Effector memory CD8-positive, alpha-beta T cell (primary cell): ENCODE data around the gene RACK1.

Experiments used
- ATAC-seq: fragments of 150-1000 bp; cut with Tn5 transposase; replicated peaks from 2 replicates; pipeline ENCODE4 v1.10.0; 2021; ENCODE audit warnings: mild to moderate bottlenecking, moderate library complexity
- DNase-seq, 3 experiments: peaks; one replicate each; pipeline ENCODE4 v3.0.0; 2021
- H3K27ac Mint-ChIP-seq, 2 donors: one replicate each; pipeline ENCODE4 v1.8.0; 2022; ENCODE audit warnings: mild to moderate bottlenecking in 2 of 2, mixed read lengths in 2 of 2, moderate library complexity in 2 of 2
- H3K27me3 Mint-ChIP-seq, 2 donors: one replicate each; pipeline ENCODE4 v1.8.0; 2022; ENCODE audit warnings: mixed read lengths in 2 of 2
- H3K36me3 Mint-ChIP-seq: one replicate; pipeline ENCODE4 v1.8.0; 2022; ENCODE audit warnings: mild to moderate bottlenecking, moderate library complexity, mixed read lengths; ENCODE audit not compliant: insufficient read depth
- H3K4me1 Mint-ChIP-seq, 2 donors: one replicate each; pipeline ENCODE4 v1.8.0; 2022; ENCODE audit warnings: low read depth in 2 of 2, mixed read lengths in 2 of 2
- H3K4me3 Mint-ChIP-seq, 2 donors: one replicate each; pipeline ENCODE4 v1.8.0; 2022; ENCODE audit warnings: mild to moderate bottlenecking in 2 of 2, mixed read lengths in 2 of 2, moderate library complexity in 2 of 2
- H3K9me3 Mint-ChIP-seq, 2 donors: one replicate each; pipeline ENCODE4 v1.8.0; 2022; ENCODE audit warnings: mixed read lengths in 2 of 2

The RACK1 gene

DNA sequence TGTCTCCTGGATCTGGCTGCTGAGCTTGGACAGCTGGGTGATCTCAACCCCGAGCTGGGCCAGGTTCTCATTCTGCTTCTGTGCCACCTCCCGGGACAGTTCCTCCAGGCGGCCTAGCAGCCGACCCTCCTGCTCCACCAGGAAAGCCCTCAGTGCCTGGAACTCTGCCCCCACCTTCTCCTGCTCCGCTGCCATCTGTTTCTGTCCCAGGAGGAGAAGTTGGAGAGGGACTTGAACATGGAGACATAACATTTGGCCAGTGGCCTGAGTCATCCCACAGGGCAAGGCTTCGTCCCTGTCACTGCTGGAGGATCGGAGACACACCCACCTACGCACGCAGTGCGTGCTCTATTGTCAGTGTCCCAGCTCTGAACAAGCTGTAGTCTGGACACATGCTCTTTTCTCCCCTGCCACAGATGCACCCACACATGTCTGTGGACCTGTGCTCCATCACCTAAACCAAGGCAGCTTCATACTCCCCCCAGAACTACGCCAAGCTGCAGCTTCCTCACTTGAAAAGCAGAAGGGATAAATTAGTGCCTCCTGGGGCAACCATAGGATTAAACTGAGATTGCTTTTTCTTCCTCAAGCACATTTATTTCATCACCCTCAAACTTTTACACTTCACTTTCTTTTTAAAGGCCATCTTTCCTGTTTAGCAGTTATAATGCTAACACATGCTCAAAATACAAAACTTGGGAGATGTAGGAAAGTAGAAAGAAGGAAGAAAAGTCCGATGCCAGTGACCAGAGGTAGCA lies 43.6 kb downstream of the RACK1 start:
- peaks cover 3% of the 10 kb centered on the region for H3K36me3 Mint-ChIP-seq
- H3K4me3 Mint-ChIP-seq: no peak overlapping the region
- peaks cover 4 to 6% of the 10 kb centered on the region in 2 donors for H3K4me1 Mint-ChIP-seq
- no peaks in the 10 kb centered on the region for H3K27me3 Mint-ChIP-seq
- DNase-seq (no peak), ATAC-seq (no peak)
- H3K9me3 Mint-ChIP-seq: no peaks in the 10 kb centered on the region
- no peak overlapping the region for H3K27ac Mint-ChIP-seq

- Mint-ChIP-seq H3K36me3 (no peaks in the 10 kb centered on the region), H3K9me3 (no peaks in the 10 kb centered on the region), H3K4me3 (no peak overlapping the region), H3K27me3 (no peaks in the 10 kb centered on the region), H3K27ac (no peak overlapping the region), H3K4me1 (peaks cover 1 to 3% of the 10 kb centered on the region in 2 donors)
- no peak for ATAC-seq
- no peak for DNase-seq
These were observed 44.7 kb downstream of the RACK1 start for GRCh38 chr5:181198905-181199519.

GRCh38 chr5:181198106-181198685 lies 45.5 kb downstream of the RACK1 start:
- DNase-seq (no peak), ATAC-seq (no peak)
- Mint-ChIP-seq H3K27ac (no peak overlapping the region), H3K4me3 (no peak overlapping the region), H3K4me1 (no peaks in the 10 kb centered on the region), H3K36me3 (no peaks in the 10 kb centered on the region), H3K27me3 (no peaks in the 10 kb centered on the region), H3K9me3 (no peaks in the 10 kb centered on the region)

DNA sequence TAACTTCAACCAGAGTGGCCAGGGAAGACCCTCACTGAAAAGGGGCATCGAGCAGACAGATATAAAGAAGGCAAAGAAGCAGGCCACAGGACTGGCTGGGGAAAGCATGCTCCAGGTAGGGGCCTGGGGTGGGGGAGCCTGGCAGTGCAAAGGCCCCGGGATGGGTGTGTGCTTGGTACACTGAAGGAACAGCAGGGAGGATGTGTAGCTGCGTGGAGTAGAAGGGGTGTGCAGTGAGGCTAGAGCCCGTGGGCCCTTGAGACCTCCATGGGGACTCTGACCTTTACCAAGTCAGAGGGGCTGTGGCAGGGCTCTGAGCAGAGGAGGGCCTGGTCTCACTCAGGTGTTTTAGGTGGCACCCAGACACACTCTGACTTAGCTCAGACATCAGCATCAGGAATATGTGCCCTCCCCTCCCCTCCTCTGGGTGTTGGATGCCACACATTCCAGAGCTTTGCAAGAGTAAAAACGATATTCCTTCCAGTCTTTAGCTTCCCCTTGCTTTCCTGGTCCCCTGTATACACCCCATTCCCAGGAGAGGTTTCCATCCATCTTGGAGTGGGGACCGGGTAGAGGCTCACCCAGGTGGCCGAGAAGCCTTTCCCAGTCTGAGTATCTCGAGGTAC lies 46.3 kb downstream of the RACK1 start:
- Mint-ChIP-seq H3K9me3 (no peaks in the 10 kb centered on the region), H3K36me3 (peaks cover 6% of the 10 kb centered on the region), H3K4me1 (peaks cover 5 to 6% of the 10 kb centered on the region in 2 donors), H3K27me3 (no peaks in the 10 kb centered on the region), H3K4me3 (no peak overlapping the region), H3K27ac (no peak overlapping the region)
- DNase-seq (no peak), ATAC-seq (no peak)

DNA sequence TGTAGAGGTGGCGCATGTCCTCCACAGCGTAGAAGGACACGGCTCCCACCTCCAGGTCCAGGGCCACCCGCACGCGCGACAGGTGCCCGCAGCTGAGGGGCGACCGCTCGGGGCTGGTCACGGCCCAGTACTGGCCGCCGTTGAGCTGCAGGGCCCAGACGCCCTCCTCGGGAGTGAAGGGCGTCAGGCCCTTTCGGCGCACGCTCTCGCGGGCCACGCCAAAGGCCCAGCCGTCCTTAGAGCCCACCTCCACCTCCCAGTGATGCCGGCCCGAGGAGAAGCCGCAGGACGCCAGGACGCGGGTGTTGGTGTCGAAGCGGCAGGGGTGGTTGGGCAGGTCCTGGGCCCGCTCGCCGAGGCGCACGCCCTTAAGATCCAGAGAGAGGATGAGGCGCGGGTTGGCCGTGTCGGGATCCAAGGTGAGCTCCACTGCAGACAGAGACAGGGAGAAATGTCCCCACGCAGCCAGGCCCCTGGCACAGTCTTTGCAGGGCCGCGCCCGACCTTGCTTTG lies 48.4 kb downstream of the RACK1 start:
- Mint-ChIP-seq H3K36me3 (peaks cover 27% of the 10 kb centered on the region), H3K27ac (no peak overlapping the region), H3K4me1 (peaks cover 17 to 18% of the 10 kb centered on the region in 2 donors), H3K27me3 (peaks cover 0 to 7% of the 10 kb centered on the region in 2 donors), H3K4me3 (no peak overlapping the region), H3K9me3 (peaks cover 0 to 3% of the 10 kb centered on the region in 2 donors)
- no peak for ATAC-seq
- no peak for DNase-seq

DNA sequence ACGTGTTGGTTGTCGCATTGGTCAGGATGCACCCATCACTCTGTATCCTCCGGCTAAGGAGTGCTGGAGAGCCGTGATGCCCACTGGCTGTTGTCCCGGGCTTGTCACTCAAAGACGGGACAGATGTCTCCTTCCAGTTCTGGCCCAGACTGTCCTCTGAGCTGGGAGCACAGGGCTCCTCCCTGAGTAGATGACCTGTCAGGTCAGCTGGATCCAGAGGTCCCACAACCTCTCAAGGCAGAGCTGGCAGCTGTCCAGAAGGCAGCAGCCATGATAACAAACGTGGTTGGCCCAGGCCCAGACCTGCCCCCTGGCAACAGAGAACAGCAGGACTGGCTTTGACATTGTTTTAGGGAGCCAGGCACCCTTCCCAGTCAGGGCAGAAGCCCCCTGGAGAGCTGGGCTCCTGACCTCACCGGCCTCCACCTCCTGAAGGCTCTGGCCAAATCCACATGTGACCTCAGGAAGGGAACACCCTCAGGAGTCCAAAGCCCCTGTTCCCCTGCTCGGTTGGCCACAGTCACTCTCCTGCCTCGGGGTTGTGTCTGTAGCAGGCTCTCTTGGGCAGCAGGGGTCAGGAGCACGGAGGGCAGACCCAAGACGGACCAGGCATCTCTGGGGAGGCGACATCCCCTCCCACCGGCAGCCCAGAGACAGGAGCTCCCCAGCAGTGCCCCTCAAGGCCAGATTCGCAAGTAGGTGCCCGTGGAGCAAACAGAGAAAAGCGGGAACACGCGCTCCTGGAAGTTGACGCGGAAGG lies 49.0 kb downstream of the RACK1 start:
- Mint-ChIP-seq H3K36me3 (peaks cover 33% of the 10 kb centered on the region), H3K4me3 (no peak overlapping the region)
- no peak for DNase-seq

DNA sequence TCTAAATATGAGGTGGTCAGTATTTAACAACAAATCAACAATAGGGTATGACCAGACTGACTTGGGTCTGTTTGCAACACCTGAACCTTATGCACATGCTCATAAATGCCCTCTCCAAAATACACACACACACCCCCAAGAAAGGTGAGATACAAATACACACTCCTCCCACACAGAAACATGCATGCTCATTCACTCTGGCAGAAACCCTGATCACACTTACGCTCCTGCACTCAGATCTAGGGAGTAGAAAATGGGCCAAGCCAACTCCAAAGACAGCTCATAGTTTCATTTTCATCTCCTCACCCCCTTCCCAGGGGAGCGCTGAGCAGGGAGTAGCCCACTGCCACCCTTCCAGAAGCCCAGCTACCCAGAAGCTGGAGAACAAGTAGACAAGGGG lies 50.0 kb downstream of the RACK1 start:
- Mint-ChIP-seq H3K4me3 (no peak overlapping the region), H3K36me3 (peaks cover 44% of the 10 kb centered on the region), H3K4me1 (peaks cover 26 to 30% of the 10 kb centered on the region in 2 donors), H3K27ac (no peak overlapping the region), H3K9me3 (peaks cover 2 to 7% of the 10 kb centered on the region in 2 donors), H3K27me3 (peaks cover 0 to 10% of the 10 kb centered on the region in 2 donors)
- DNase-seq (no peak), ATAC-seq (no peak)

More for the DNA sequence above, 49.0 kb downstream of the RACK1 start:
- ATAC-seq: no peak
- Mint-ChIP-seq H3K27ac (no peak overlapping the region), H3K9me3 (peaks cover 0 to 3% of the 10 kb centered on the region in 2 donors), H3K27me3 (peaks cover 0 to 7% of the 10 kb centered on the region in 2 donors), H3K4me1 (peaks cover 20 to 24% of the 10 kb centered on the region in 2 donors)

GRCh38 chr5:181192337-181193046 lies 51.2 kb downstream of the RACK1 start:
- peaks cover 55% of the 10 kb centered on the region for H3K36me3 Mint-ChIP-seq
- ATAC-seq (no peak), DNase-seq (no peak)
- peaks cover 0 to 15% of the 10 kb centered on the region in 2 donors for H3K27me3 Mint-ChIP-seq
- peaks cover 7 to 11% of the 10 kb centered on the region in 2 donors for H3K9me3 Mint-ChIP-seq
- peaks cover 33 to 37% of the 10 kb centered on the region in 2 donors for H3K4me1 Mint-ChIP-seq
- H3K27ac Mint-ChIP-seq: peak overlapping the region; percentile 100
- H3K4me3 Mint-ChIP-seq: peak overlapping the region; percentile 97 to 99

DNA sequence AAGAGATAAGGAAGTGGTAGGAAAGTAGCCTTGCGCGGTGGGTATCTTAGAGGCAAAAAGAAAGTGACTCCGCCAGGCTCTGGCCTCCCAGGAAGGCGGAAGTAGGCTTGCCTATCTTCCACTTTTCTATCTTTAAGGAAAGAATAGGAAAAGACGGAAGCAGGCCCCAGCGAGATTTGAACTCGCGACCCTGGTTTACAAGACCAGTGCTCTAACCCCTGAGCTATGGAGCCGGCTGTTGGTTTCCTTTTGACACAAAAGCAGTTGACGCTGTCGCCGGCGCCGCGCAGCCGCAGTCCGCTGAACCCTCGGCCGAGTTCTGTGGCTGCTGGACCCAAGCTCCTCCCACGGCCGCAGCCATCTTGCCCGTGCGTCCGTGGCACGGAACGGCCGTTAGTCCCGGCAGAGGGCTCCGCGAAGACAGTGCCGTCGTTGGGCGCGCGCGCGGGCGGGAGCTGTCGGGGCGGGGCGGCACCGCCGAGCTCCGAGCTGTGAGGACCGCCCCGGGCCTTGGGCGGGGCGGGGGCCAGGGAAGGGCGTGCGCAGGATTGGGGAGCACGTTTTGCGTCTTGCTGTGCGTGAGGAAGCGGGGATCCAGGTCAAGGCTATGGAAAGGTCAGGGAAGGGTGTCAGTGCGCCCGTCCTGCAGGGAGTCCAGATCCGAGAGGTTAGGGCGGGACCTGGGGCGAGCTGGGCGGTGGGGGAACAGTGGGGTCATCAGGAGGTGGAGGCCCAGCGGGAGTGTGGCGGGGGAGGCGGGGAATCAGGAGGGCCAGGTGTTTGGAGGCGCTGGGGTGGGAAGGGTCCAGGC lies 52.0 kb downstream of the RACK1 start:
- ATAC-seq (peak; percentile 66), DNase-seq (peak; percentile 95 to 99 (median 99))
- peak overlapping the region; percentile 100 for H3K27ac Mint-ChIP-seq
- H3K36me3 Mint-ChIP-seq: peaks cover 63% of the 10 kb centered on the region
- H3K27me3 Mint-ChIP-seq: peaks cover 0 to 15% of the 10 kb centered on the region in 2 donors
- peaks cover 33 to 39% of the 10 kb centered on the region in 2 donors for H3K4me1 Mint-ChIP-seq
- peaks cover 7 to 11% of the 10 kb centered on the region in 2 donors for H3K9me3 Mint-ChIP-seq
- H3K4me3 Mint-ChIP-seq: peak overlapping the region; percentile 97 to 99

DNA sequence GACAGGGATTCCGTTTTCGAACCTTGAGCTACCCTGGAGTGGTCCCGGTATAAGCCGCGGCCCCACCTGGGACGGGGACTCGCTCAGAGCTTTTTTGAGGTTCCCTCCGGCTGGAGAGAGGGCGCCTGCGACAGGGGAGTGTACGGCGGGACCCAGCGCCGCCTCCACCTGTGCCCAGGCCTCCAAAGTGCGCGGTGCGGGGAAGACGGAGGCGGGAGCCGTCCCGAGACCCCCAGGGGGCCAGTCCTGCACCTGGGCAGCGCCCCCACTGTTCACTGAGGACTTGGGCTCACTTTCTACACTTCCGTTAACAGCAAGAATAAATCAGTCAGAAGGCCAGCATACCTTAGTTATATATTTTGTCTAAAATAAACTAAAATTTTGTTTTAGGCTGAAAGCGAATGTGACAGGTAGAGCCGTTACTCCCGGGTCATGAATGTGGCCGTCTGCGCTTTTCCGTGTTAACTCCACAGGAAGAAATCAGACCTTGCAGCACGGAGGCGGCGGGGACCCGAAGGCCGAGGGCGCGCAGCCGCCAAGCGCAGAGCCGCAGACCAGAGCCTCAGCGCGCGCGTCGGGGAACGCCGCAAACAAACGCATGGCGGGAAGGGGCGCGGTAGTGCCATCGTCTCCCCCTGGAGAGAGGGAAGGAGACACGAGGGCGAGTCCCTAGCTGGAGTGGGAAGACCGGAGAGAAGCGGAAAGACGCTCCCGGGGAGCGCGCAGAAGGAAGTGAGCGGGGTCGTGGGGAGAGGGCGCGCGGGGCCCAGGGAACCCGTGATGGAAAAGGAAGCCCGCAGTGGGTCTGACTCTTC lies 52.8 kb downstream of the RACK1 start:
- Mint-ChIP-seq H3K4me3 (peak overlapping the region; percentile 97 to 99), H3K36me3 (peaks cover 67% of the 10 kb centered on the region), H3K4me1 (peaks cover 33 to 39% of the 10 kb centered on the region in 2 donors), H3K27ac (peak overlapping the region; percentile 100), H3K27me3 (peaks cover 0 to 15% of the 10 kb centered on the region in 2 donors), H3K9me3 (peaks cover 7 to 11% of the 10 kb centered on the region in 2 donors)
- DNase-seq (peak in 2 of 3 experiments; percentile 25 to 34), ATAC-seq (peak; percentile 6)
